Activated effector memory CD4-positive, alpha-beta T cell treated with Interleukin-2 at 50 U/mL for 16 hours (primary cell): ENCODE results near the gene DNAJB14.

ENCODE experiments used
- DNase-seq: peaks from one replicate; pipeline ENCODE4 v3.0.0-alpha.2; 2020

DNAJB14 gene

DNA sequence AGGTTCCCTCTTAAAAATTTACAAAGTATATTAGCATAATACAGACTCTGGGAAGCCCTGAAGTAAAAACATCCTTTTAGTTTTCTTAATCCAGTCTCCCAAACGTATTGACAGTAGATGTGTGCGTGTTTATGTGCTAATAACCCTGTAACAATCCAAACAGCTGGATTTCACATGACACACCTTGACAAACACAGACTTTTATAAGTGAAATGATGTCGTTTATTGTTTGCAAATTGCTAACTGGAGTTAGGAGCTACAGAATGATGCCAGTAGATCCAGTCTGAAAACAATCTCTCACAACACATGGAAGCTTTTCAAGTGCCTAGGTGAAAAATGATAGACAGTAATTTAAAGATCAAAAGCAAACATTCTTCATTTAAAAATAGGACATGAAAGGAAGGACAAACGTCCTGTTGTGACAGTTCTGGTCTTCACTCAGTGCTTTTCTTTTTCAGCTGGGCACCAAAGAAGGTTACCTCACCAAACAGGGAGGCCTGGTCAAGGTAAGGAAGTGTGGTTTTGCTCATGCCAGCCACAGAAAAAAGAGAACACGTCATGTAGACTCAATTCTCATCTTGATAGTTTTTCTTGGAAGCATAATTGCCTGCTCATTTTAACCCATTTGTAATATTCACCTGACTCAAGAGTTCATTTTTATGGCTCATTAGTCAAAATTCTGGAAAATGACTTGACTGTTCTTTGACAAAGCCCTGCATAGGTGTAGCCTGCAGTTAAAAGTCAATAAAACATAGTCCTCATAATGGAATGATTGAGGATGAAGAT, 85.1 kb downstream of the DNAJB14 start:
- DNase-seq = no peak

DNA sequence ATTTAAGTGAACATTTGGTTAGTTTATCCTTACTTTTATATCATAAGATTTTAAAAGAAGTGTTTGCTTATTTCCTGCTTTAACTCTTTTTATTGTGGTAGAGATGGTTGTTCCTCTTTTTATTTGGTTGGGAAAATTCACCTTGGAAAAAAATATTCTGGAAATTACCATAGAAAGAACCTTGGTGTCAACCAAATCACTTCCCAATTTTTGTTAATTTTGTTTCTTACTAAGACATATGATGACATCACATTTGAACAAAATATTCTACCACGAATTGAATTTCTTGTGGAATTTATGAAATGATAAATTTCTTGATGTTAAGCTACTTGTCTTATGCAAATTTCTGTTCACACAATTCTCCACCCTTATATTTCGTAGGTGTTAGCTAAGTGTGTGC, 85.9 kb downstream of the DNAJB14 start:
- DNase-seq = no peak

DNA sequence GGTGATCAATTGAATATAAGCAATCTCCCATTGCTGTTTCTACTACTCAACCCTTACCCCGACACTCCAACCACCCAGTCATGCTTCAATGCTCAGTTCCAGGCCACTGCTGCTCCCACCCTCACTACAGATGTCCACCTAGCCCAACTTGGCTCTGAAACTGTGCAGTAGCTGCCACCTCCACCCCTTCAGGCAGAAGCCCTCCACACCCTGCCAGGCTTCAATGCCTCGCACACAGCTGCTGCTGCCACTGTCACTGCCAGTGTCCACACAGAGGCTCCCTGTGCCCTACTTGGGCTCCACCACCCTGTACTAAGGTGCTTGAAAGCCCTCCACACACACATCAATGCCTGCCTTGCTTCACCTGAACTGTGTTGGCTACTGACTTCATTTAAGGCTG, 86.8 kb downstream of the DNAJB14 start:
- no peak for DNase-seq

DNA sequence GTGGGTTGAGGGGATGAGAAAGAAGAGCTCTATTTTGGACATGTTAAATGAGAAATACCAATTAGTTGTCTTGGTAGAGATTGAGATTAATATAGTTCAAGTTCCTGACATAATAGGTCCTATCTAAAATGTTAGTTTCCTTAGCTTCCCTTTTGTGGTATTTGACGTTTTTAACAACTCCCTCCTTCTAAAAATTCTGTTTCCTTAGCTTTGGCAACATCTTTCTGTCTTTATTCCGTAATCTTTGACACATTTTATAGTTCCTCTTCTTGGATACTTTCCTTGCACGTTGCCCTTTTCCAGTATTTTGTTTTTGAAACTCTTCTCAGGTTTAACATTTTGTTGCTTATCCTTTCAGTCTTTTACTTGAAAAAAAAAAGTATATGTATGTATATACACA, 89.1 kb downstream of the DNAJB14 start:
- DNase-seq = no peak

DNA sequence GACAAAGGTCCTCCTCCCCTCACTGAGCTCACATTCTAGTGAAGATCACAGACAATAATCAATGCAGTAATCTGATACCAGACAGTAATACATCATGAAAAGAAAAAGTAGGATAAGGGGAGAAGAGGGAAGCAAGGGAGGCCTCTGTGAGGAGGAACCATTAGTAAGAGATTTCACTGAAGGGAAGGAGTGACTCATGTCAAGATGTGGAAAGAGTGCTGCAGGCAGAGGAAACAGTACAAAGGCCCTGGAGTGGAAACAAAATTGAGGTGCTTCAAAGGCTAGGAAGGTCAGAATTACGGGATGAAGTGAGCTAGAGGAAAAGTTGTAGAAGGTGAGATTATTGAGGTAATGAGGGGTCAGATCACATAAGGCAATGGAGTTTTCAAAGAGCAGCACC, 90.3 kb downstream of the DNAJB14 start:
- no peak for DNase-seq

DNA sequence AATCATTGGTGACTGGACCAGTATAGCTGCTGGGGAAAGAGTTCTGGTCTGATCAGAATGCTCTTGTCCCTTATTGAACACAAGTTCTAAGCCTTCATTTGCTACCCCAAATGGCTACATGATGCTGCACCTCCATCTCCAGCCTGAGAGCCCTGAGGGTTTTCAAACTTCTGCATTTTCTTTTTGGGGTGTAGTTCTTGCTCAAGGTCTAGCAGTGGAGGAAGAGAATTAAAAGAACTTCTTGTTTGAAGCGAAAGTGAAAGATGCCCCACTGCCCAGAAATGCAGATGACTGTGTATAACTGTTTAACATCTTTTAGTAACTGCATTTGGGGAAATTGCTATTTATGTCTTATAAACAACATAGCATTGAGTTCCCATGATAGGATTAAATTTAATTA, 90.7 kb downstream of the DNAJB14 start:
- no peak for DNase-seq

DNA sequence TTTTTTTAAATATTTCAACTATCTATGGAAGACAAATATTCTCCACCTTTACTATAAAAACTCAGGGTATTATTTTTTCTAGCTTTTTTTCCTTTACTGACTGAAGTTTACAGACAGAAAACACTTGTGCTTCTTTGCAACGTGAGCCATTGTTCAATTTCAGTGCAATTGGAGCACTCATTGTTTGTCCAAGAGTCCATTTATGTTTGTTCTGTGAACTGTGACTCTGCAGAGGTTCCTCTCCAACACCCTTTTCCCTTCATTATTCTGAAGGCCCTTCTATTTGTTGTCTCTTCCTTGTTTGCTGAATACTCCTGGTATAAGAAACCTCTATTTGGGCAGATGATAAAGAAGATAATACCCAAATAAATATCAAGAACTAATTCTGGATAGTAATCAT, 92.4 kb downstream of the DNAJB14 start:
- no peak for DNase-seq

DNA sequence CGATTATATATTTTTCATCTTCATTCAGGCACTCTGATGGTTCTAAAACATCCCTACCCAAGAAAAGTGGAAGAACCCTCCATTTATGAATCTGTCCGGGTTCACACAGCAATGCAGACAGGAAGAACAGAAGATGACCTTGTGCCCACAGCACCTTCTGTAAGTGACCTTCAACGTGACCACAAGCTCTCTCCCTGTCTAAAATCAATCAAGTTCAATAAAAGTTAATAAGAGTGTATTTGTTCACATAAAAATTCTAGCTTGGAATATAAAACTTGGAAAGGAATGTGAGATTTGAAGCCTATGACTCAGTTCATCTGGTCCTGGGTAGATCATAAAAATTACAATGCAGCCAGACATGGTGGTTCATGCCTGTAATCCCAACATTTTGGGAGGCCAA, 93.2 kb downstream of the DNAJB14 start:
- no peak for DNase-seq

DNA sequence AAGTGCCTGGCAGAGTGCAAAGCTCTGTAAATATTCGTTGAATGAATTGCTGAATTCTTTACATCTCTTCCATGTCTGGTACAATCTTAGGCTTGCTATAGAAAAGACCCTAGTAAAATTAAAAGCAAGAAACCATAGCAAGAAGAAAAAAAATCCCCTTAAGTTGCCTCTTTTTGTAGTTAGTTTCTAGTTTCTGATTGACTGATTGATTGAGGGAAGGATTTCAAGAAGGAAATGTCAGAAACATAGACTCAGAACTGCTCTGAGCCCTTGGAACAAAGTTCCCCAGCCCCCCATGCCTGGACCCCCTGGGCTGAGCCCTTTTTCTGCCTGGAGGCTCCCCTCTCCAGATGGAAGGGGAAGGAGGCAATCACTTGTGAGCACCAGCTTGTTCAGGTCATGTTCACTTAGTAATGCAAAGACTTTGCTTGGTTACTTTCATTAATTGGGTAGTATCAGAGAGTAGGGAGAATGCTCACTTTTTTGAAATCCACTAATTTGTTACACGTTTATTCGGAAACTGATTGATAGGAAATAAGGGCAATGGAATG, 94.1 kb downstream of the DNAJB14 start:
- no peak for DNase-seq

DNA sequence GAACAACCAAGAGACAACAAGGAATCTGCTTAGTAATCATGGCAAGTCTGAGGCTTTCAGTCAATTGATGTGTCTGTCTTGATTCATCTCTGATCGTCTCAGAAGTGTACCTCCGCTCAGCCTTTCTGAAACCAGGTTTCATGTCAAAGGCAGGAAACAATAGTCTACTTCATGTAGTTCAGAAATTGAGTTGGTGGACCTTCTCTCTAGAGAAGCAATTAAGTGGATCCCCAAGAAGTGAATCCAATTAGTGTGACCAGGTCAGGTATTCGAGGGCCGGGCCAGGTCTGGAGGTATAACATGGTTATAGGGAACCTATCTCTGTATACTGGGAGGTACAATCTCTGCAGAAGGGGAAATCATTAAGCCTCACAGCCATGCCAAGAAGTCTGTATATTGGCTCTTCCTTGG, 97.8 kb downstream of the DNAJB14 start:
- no peak for DNase-seq

DNA sequence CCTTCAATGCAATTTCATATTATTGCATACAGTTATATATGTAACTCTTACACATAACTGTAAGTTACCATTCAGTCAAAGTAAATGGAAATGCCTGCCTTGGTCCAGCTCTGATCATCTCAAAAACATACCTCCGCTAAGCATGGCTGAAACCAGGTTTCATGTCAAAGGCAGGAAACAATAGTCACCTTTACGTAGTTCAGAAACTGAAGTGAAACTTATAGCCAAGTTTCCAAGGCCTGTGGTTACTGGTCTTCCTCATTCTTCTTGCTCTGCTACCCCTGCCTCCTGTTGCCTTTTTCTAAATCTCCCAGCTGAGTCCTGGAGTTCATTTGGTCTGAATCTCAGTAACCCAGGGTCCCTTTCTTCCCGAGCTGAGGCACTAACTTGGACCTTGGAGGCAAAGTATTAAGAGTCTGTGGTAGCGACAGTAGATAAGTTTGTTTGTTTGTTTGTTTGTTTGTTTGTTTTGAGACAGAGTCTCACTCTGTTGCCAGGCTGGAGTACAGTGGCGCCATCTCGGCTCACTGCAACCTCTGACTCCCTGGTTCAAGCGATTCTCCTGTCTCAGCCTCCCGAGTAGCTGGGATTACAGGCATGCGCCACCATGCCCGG, 98.9 kb downstream of the DNAJB14 start:
- no peak for DNase-seq

DNA sequence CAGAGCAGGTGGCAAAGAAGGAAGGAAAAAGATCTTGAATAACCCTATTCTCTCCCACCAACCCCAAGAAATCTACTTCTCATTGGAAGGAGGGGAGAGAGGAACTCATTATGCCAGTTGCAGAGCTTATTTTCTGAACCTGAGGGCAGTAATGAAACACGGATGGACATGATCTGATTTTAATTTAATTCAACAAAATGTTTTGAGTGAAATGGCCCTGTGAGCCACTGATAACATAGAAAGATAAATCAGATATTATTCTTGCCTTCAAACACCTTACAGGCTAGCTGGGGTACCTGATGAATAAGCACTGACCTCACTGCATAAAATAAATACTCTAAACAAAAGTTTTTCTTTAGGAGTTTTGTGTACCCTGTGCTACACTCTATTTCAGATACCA, 99.5 kb downstream of the DNAJB14 start:
- no peak for DNase-seq
